MCF 10A (cell line): Measurements from ENCODE around the gene UNC13B. TPM values are rescaled to one million over a fixed set of nuclear protein-coding genes. Genes with fewer than 3 reads are reported as not detected.
"Not testable (repeated sequence)": the region's sequence is repeated elsewhere in the genome, so short reads cannot be mapped to it uniquely, and the experiment has no call there.

Experiments used
- BruUV-seq: library from RNA; stranded (reverse); fragments of 400-500 nt; replicated peaks from 2 replicates; lab custom pipeline; 2021; lab: Mats Ljungman, UMichigan
- CTCF ChIA-PET: fragments of 300-600 bp; sonication (Branson Sonifier 250); formaldehyde crosslinking; extraction: SDS; loops from one replicate; lab custom pipeline; 2021; ENCODE audit warnings: antibody characterized with exemption, inconsistent platforms; lab: Yijun Ruan, JAX
- POLR2A ChIA-PET: fragments of 300-600, 350-650 bp; sonication (Branson Sonifier 250); formaldehyde crosslinking; extraction: SDS; loops from one replicate; lab custom pipeline; 2020; ENCODE audit warnings: antibody characterized with exemption, inconsistent platforms; lab: Yijun Ruan, JAX
- DNase-seq: peaks from one replicate; pipeline ENCODE4 v3.0.0-alpha.2; 2018; ENCODE audit not compliant: unreplicated experiment
- H3K27ac Mint-ChIP-seq: one replicate; pipeline ENCODE4 v1.8.0; 2022; ENCODE audit warnings: mild to moderate bottlenecking, low read depth, mixed read lengths; ENCODE audit not compliant: unreplicated experiment
- H3K27me3 Mint-ChIP-seq: one replicate; pipeline ENCODE4 v1.8.0; 2022; ENCODE audit warnings: mixed read lengths; ENCODE audit not compliant: insufficient read depth, unreplicated experiment
- H3K36me3 Mint-ChIP-seq: one replicate; pipeline ENCODE4 v1.8.0; 2022; ENCODE audit warnings: mild to moderate bottlenecking, moderate library complexity, mixed read lengths; ENCODE audit not compliant: insufficient read depth, unreplicated experiment
- H3K4me1 Mint-ChIP-seq: one replicate; pipeline ENCODE4 v1.8.0; 2022; ENCODE audit warnings: mixed read lengths; ENCODE audit not compliant: insufficient read depth, unreplicated experiment
- H3K4me3 Mint-ChIP-seq: one replicate; pipeline ENCODE4 v1.8.0; 2022; ENCODE audit warnings: mild to moderate bottlenecking, moderate library complexity, mixed read lengths; ENCODE audit not compliant: unreplicated experiment
- H3K9me3 Mint-ChIP-seq: one replicate; pipeline ENCODE4 v1.8.0; 2022; ENCODE audit warnings: mixed read lengths; ENCODE audit not compliant: unreplicated experiment
- CTCF ChIP-seq: fragments of 200-600 bp; IDR thresholded peaks from one replicate; pipeline ENCODE4 v1.8.0; 2022; ENCODE audit warnings: antibody characterized with exemption, mild to moderate bottlenecking; ENCODE audit not compliant: unreplicated experiment
- intact Hi-C: fragments of 100-400 bp; cut with micrococcal nuclease; formaldehyde crosslinking; loops from 2 replicates; pipeline ENCODE4 v1.14.1; 2022
- total RNA-seq: library from RNA; stranded (reverse); gene quantifications from 2 replicates; pipeline ENCODE4 v1.2.3, GENCODE V29; 2022

The UNC13B gene
- total RNA-seq, 1 experiment from 2014 or later, result 22.9 TPM

GRCh38 chr9:35406183-35406959, 244.6 kb downstream of the UNC13B start:
- TF ChIP-seq CTCF, result no peak
- ChIA-PET POLR2A (no interaction called here), CTCF (no interaction called here)
- Mint-ChIP-seq H3K4me3 (no peak overlapping the region), H3K36me3 (peaks cover 6% of the 10 kb centered on the region), H3K27me3 (no peaks in the 10 kb centered on the region), H3K27ac (peak overlapping the region; percentile 17), H3K9me3 (no peaks in the 10 kb centered on the region), H3K4me1 (no peaks in the 10 kb centered on the region)
- intact Hi-C loops, result loop anchor here (10.0 kb wide), 1 partner anchor 58 kb away; no protein-coding TSS in a partner anchor
- DNase-seq, result no peak
- BruUV-seq, result no TSS peak

GRCh38 chr9:35407846-35408245, 246.0 kb downstream of the UNC13B start:
- intact Hi-C loops, result loop anchor here (10.0 kb wide), 1 partner anchor 57 kb away; no protein-coding TSS in a partner anchor
- CTCF ChIA-PET, result no interaction called here
- H3K36me3 Mint-ChIP-seq, result peaks cover 6% of the 10 kb centered on the region
- BruUV-seq, result no TSS peak
- H3K27ac Mint-ChIP-seq, result no peak overlapping the region
- no peaks in the 10 kb centered on the region for H3K27me3 Mint-ChIP-seq
- no peak for DNase-seq
- POLR2A ChIA-PET, result no interaction called here
- no peaks in the 10 kb centered on the region for H3K4me1 Mint-ChIP-seq
- no peak for TF ChIP-seq CTCF
- H3K4me3 Mint-ChIP-seq, result no peak overlapping the region
- peaks cover 8% of the 10 kb centered on the region for H3K9me3 Mint-ChIP-seq

GRCh38 chr9:35409434-35409833, 247.6 kb downstream of the UNC13B start:
- H3K27ac Mint-ChIP-seq, H3K27me3 Mint-ChIP-seq, H3K4me3 Mint-ChIP-seq, H3K4me1 Mint-ChIP-seq, DNase-seq, BruUV-seq, H3K9me3 Mint-ChIP-seq, H3K36me3 Mint-ChIP-seq: not testable (repeated sequence)
- POLR2A ChIA-PET, result interaction anchor here (1.0 kb wide), 1 partner anchor 27 kb away, joined by 3 read pairs; no protein-coding TSS in a partner anchor
- intact Hi-C loops, result loop anchor here (10.0 kb wide), 1 partner anchor 55 kb away; no protein-coding TSS in a partner anchor
- CTCF ChIA-PET, result interaction anchor here (0.9 kb wide), 1 partner anchor 18 kb away, joined by 3 read pairs; no protein-coding TSS in a partner anchor

- ChIA-PET CTCF (interaction anchor here (0.9 to 1.1 kb wide), 3 partner anchors 41 to 254 kb away, joined by 3 read pairs; no protein-coding TSS in a partner anchor), POLR2A (no interaction called here)
- Mint-ChIP-seq H3K4me1 (no peaks in the 10 kb centered on the region), H3K9me3 (peaks cover 8% of the 10 kb centered on the region), H3K27ac (no peak overlapping the region), H3K27me3 (no peaks in the 10 kb centered on the region), H3K4me3 (no peak overlapping the region), H3K36me3 (no peaks in the 10 kb centered on the region)
- TF ChIP-seq CTCF, result no peak
- intact Hi-C loops, result no loop called here
- no TSS peak for BruUV-seq
- no peak for DNase-seq
Measured at GRCh38 chr9:35414889-35415288, 253.1 kb downstream of the UNC13B start.
